Measurements from ENCODE around the gene PHKB.
"Not testable (repeated sequence)": the region's sequence is repeated elsewhere in the genome, so short reads cannot be mapped to it uniquely, and the experiment has no call there.

The PHKB gene

DNA sequence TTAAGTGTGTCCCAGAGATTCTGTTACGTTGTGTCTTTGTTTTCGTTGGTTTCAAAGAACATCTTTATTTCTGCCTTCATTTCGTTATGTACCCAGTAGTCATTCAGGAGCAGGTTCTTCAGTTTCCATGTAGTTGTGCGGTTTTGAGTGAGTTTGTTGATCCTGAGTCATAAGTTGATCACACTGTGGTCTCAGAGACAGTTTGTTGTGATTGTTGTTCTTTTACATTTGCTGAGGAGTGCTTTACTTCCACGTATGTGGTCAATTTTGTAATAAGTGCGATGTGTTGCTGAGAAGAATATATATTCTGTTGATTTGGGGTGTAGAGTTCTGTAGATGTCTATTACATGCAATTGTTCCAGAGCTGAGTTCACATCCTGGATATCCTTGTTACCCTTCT is 83.1 kb downstream of the PHKB start:
- H3F3A ChIP-seq (ENCODE audit: insufficient read depth, low read length); H3K4me3 ChIP-seq (ENCODE audit: low read length); H3K36me3 ChIP-seq (replicated peaks; ENCODE audit: insufficient read depth, low read length); H3K4me1 ChIP-seq (ENCODE audit: low read length); H3K27me3 ChIP-seq (replicated peaks; ENCODE audit: insufficient read depth, low read length); H3K9me2 ChIP-seq (replicated peaks; ENCODE audit: insufficient read depth, low read length); DNase-seq; H4K20me1 ChIP-seq (ENCODE audit: insufficient read depth, low read length); H2AFZ ChIP-seq (ENCODE audit: low read length); H3K4me2 ChIP-seq (ENCODE audit: low read depth, low read length); H3K79me2 ChIP-seq (ENCODE audit: low read length); H3K9me3 ChIP-seq (replicated peaks; ENCODE audit: insufficient read depth, low read length); H3K27ac ChIP-seq (ENCODE audit: low read length); H3K9ac ChIP-seq (ENCODE audit: low read length): not testable (repeated sequence)

DNA sequence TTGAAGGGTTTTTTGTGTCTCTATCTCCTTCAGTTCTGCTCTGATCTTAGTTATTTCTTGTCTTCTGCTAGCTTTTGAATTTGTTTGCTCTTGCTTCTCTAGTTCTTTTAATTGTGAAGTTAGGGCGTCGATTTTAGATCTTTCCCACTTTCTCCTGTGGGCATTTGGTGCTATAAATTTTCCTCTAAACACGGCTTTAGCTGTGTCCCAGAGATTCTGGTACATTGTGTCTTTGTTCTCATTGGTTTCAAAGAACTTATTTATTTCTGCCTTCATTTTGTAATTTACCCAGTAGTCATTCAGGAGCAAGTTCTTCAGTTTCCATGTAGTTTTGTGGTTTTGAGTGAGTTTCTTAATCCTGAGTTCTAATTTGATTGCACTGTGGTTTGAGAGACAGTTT is 90.1 kb downstream of the PHKB start:
- not testable (repeated sequence) for H3K27me3 ChIP-seq (replicated peaks; ENCODE audit: insufficient read depth, low read length); H3F3A ChIP-seq (ENCODE audit: insufficient read depth, low read length); H3K36me3 ChIP-seq (replicated peaks; ENCODE audit: insufficient read depth, low read length); H3K4me2 ChIP-seq (ENCODE audit: low read depth, low read length); H3K9ac ChIP-seq (ENCODE audit: low read length); H3K27ac ChIP-seq (ENCODE audit: low read length); H4K20me1 ChIP-seq (ENCODE audit: insufficient read depth, low read length); DNase-seq; H3K9me3 ChIP-seq (replicated peaks; ENCODE audit: insufficient read depth, low read length); H3K9me2 ChIP-seq (replicated peaks; ENCODE audit: insufficient read depth, low read length); H3K4me1 ChIP-seq (ENCODE audit: low read length); H3K4me3 ChIP-seq (ENCODE audit: low read length); H2AFZ ChIP-seq (ENCODE audit: low read length); H3K79me2 ChIP-seq (ENCODE audit: low read length)

DNA sequence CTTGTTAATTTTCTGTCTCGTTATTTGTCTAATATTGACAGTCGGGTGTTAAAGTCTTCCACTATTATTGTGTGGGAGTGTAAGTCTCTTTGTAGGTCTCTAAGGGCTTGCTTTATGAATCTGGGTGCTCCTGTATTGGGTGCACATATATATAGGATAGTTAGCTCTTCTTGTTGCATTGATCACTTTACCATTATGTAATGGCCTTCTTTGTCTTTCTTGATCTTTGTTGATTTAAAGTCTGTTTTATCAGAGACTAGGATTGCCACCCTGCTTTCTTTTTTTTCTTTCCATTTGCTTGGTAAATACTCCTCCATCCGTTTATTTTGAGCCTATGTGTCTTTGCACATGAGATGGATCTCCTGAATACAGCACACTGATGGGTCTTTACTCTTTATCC is 90.6 kb downstream of the PHKB start:
- not testable (repeated sequence) for H3K9me3 ChIP-seq (replicated peaks; ENCODE audit: insufficient read depth, low read length); H3K9ac ChIP-seq (ENCODE audit: low read length); H3F3A ChIP-seq (ENCODE audit: insufficient read depth, low read length); H3K9me2 ChIP-seq (replicated peaks; ENCODE audit: insufficient read depth, low read length); DNase-seq; H3K27me3 ChIP-seq (replicated peaks; ENCODE audit: insufficient read depth, low read length); H3K4me3 ChIP-seq (ENCODE audit: low read length); H3K79me2 ChIP-seq (ENCODE audit: low read length); H3K36me3 ChIP-seq (replicated peaks; ENCODE audit: insufficient read depth, low read length); H4K20me1 ChIP-seq (ENCODE audit: insufficient read depth, low read length); H3K4me2 ChIP-seq (ENCODE audit: low read depth, low read length); H3K27ac ChIP-seq (ENCODE audit: low read length); H3K4me1 ChIP-seq (ENCODE audit: low read length); H2AFZ ChIP-seq (ENCODE audit: low read length)

DNA sequence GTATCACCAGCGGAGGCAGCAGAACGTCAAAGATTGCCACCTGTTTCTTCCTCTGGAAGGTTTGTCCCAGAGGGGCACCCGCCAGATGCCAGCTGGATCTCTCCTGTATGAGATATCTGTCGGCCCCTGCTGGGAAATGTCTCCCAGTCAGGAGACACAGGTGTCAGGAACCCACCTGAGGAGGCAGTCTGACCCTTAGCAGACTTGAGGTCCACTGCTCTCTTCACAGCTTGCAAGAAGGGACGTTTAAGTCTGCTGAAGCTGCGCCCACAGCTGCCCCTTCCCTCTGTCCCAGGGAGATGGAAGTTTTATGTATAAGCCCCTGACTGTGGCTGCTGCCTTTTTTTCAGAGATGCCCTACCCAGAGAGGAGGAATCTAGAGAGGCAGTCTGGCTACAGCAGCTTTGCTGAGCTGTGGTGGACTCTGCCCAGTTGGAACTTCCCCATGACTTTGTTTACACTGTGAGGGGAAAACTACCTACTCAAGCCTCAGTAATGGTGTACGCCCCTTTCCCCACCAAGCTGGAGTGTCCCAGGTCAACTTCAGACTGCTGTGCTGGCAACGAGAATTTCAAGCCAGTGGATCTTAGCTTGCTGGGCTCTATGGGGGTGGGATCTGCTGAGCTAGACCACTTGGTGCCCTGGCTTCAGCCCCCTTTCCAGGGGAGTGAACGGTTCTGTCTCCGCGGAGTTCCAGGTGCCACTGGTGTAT is 92.9 kb downstream of the PHKB start:
- no peaks in the 10 kb centered on the region for H3K9me2 ChIP-seq (replicated peaks; ENCODE audit: insufficient read depth, low read length)
- no peaks in the 10 kb centered on the region for H3K27me3 ChIP-seq (replicated peaks; ENCODE audit: insufficient read depth, low read length)
- H3K27ac ChIP-seq (ENCODE audit: low read length), result no peak overlapping the region
- H3K9me3 ChIP-seq (replicated peaks; ENCODE audit: insufficient read depth, low read length), result no peaks in the 10 kb centered on the region
- H3K9ac ChIP-seq (ENCODE audit: low read length), result no peak overlapping the region
- no peaks in the 10 kb centered on the region for H3K36me3 ChIP-seq (replicated peaks; ENCODE audit: insufficient read depth, low read length)
- H3K79me2 ChIP-seq (ENCODE audit: low read length), result no peaks in the 10 kb centered on the region
- TF ChIP-seq EZH2phosphoT487 (IDR thresholded peaks at IDR 0.05; ENCODE audit: low read length) (no peak), EZH2 (optimal IDR thresholded peaks at IDR 0.05; ENCODE audit: low read depth, low read length) (no peak)
- TF ChIP-seq, protein P1, sequence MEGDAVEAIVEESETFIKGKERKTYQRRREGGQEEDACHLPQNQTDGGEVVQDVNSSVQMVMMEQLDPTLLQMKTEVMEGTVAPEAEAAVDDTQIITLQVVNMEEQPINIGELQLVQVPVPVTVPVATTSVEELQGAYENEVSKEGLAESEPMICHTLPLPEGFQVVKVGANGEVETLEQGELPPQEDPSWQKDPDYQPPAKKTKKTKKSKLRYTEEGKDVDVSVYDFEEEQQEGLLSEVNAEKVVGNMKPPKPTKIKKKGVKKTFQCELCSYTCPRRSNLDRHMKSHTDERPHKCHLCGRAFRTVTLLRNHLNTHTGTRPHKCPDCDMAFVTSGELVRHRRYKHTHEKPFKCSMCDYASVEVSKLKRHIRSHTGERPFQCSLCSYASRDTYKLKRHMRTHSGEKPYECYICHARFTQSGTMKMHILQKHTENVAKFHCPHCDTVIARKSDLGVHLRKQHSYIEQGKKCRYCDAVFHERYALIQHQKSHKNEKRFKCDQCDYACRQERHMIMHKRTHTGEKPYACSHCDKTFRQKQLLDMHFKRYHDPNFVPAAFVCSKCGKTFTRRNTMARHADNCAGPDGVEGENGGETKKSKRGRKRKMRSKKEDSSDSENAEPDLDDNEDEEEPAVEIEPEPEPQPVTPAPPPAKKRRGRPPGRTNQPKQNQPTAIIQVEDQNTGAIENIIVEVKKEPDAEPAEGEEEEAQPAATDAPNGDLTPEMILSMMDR (IDR thresholded peaks at IDR 0.05; ENCODE audit: low read length), result no peak
- no peak overlapping the region for H3K4me2 ChIP-seq (ENCODE audit: low read depth, low read length)
- H2AFZ ChIP-seq (ENCODE audit: low read length), result no peak overlapping the region
- no peaks in the 10 kb centered on the region for H3K4me1 ChIP-seq (ENCODE audit: low read length)
- DNase-seq, result no peak
- no peaks in the 10 kb centered on the region for H4K20me1 ChIP-seq (ENCODE audit: insufficient read depth, low read length)
- no peak overlapping the region for H3K4me3 ChIP-seq (ENCODE audit: low read length)
- H3F3A ChIP-seq (ENCODE audit: insufficient read depth, low read length), result no peaks in the 10 kb centered on the region

DNA sequence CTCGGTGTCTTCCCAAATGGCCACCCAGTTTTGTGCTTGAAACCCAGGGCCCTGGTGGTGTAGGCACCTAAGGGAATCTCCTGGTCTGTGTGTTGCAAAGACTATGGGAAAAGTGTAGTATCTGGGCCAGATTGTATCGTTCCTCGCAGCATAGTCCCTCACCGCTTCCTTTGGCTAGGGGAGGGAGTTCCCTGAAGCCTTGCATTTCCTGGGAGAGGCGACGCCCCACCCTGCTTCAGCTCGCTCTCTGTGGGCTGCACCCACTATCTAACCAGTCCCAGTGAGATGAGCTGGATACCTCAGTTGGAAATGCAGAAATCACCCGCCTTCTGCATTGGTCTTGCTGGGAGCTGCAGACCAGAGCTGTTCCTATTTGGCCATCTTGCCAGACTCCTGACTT is 93.5 kb downstream of the PHKB start:
- not testable (repeated sequence) for H3K9ac ChIP-seq (ENCODE audit: low read length); H3K4me1 ChIP-seq (ENCODE audit: low read length); H2AFZ ChIP-seq (ENCODE audit: low read length); H3K27ac ChIP-seq (ENCODE audit: low read length); DNase-seq; H3K27me3 ChIP-seq (replicated peaks; ENCODE audit: insufficient read depth, low read length); H3K79me2 ChIP-seq (ENCODE audit: low read length); H4K20me1 ChIP-seq (ENCODE audit: insufficient read depth, low read length); H3K4me2 ChIP-seq (ENCODE audit: low read depth, low read length); H3F3A ChIP-seq (ENCODE audit: insufficient read depth, low read length); H3K9me3 ChIP-seq (replicated peaks; ENCODE audit: insufficient read depth, low read length); H3K4me3 ChIP-seq (ENCODE audit: low read length); H3K9me2 ChIP-seq (replicated peaks; ENCODE audit: insufficient read depth, low read length); H3K36me3 ChIP-seq (replicated peaks; ENCODE audit: insufficient read depth, low read length)

Measured in MM.1S (cell line).